Head of caudate nucleus (tissue), 42 donors: ENCODE results near the gene ABHD16B.
A peak's percentile ranks its signal among the peaks of the same experiment; 100 is the strongest.
"Not testable (repeated sequence)": the region's sequence is repeated elsewhere in the genome, so short reads cannot be mapped to it uniquely, and the experiment has no call there.

Experiments
- DNase-seq, 42 donors: peaks; one replicate each; pipeline versions ENCODE4 v3.0.0 to v3.0.0-alpha.2; 2020 to 2021; ENCODE audit warnings: mixed read lengths in 7 of 42
- intact Hi-C: fragments of 100-400 bp; cut with DNase I; formaldehyde crosslinking; loops from one replicate; pipeline ENCODE4 v1.15.0; 2022

The ABHD16B gene

DNA sequence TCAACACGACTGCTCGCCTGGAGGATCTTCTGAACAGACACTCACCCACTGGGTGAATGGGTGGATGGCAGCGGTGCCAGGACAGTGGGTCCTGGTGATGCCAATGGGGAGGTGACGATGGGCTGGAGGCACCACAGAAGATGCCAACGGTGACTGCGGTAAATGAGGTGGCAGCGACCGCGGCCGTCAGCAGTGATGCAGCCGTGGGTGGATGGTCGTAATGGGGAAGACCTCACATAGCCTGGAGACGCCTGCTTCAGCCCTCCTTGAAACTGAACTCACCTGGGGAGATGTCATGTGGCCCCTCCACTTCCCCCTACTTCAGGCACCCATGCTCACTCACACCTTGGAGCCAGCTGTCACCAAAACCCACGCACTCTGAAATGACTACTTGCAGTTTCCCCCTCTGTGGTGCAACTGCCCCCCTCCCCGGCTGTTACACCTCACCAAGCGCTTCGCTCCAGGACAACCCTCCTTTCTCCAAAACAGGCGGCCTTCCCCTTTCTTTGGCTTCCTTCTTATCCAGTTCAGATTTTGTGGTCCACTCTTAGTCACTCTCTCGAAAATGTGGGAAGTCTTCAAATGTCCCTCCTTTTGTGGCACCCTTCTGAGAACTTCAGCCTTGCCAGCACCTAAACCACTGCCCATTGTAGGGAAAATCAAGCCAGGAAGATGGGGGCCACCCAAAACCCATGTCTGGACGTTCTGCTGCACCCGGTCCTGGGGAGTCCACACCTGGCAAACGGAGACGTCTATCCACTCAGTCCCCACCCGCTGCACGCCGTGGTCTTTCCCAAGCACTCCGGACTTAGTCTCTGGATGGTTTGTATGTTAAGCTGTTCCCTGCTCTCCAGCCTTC is 10.4 kb upstream of the ABHD16B start:
- DNase-seq: no peak
- intact Hi-C loops: loop anchor here (10.0 kb wide), 1 partner anchor 346 kb away; no protein-coding TSS in a partner anchor

DNA sequence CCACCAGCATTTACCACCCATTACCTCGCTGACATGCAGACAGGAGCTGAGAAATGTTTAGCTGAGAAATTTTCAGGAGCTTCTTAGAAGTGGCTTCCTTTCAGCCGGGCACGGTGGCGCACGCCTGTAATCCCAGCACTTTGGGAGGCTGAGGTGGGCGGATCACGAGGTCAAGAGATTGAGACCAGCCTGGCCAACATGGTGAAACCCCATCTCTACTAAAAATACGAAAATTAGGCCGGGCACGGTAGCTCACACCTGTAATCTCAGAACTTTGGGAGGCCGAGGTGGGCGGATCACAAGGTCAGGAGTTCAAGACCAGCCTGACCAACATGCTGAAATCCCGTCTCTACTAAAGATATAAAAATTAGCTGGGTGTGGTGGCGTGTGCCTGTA is 9.8 kb upstream of the ABHD16B start:
- intact Hi-C loops: loop anchor here (10.0 kb wide), 1 partner anchor 347 kb away; no protein-coding TSS in a partner anchor
- DNase-seq: not testable (repeated sequence)

DNA sequence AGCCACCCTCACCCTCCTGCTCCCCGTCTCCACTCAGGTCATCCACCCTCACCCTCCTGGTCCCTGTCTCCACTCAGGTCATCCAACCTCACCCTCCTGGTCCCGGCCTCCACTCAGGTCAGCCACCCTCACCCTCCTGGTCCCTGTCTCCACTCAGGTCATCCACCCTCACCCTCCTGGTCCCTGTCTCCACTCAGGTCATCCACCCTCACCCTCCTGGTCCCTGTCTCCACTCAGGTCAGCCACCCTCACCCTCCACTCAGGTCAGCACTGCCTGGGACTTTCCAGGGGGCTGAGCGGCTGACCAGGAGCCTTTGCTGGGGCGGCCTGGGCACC is 7.6 kb upstream of the ABHD16B start:
- not testable (repeated sequence) for DNase-seq
- intact Hi-C loops: loop anchor here (10.0 kb wide), 1 partner anchor 349 kb away; no protein-coding TSS in a partner anchor

DNA sequence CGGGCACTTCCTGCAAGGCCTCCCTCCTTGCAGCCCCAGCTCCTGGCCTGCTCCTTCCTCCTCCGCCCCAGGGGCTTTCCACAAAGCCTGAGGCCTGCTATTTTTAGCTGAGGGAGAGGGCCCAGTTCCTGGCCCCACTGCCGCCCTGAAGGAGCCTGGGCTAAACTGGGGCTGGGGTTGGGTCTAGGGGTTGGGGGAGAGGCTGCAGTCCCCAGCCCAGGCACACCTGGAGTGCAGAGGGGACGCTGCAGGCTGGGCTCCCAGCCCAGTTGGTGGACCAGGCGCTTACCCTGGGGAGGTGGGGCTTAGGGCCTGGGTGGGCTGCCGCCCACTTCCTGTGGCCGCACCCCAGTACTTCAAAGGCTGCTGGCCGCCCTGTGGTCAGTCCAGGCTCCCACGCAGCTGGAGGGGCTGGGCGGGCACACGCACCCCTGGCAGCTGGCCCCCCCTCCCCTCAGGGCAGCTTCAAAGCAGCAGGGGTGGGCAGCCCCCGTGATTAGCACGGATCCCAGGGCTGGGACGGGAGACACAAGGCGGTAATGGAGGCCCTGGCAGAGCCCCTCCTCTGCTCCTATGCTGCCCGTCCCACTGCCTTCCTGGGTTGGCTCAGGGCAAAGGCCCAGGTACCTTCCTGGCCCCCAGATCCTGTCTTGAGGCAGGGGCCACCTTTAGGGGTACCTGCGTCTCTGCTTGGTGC is 7.1 kb upstream of the ABHD16B start:
- DNase-seq: peak in 1 of 42 donors; percentile 47
- intact Hi-C loops: loop anchor here (10.0 kb wide), 1 partner anchor 349 kb away; no protein-coding TSS in a partner anchor

DNA sequence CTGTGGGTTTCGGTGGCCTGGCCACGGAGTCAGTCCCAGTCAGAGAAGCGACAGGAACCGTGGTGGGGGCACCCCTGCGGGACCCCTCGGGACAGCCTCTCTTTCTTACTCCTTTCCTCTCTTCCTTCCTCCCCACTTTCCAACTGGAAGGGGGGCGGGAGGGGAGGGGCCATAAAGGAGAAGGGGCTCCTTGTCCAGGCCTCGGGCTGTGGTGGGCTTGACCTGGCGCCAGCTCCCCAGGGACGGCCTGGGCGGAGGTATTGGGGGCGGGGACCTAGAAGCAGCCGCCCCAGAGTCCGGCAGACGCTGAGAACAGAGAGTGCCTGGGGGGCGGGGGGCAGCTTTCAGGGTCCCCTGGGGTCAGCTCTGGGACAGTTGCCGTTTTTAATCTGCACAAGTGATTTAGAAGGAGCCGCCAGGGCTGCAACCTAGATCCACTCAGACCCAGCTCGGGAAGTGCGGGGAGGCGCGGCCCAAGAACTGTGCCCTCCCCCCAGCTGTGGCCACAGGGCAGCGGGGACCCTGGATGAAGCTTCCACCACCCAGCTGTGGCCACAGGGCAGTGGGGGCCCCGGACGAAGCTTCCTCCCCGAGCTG is 6.4 kb upstream of the ABHD16B start:
- DNase-seq: no peak
- intact Hi-C loops: loop anchor here (10.0 kb wide), 1 partner anchor 350 kb away; no protein-coding TSS in a partner anchor

GRCh38 chr20:63855363-63856097 is 5.8 kb upstream of the ABHD16B start:
- DNase-seq: no peak
- intact Hi-C loops: loop anchor here (10.0 kb wide), 1 partner anchor 351 kb away; no protein-coding TSS in a partner anchor

GRCh38 chr20:63856098-63856511 is 5.2 kb upstream of the ABHD16B start:
- intact Hi-C loops: loop anchor here (10.0 kb wide), 1 partner anchor 351 kb away; no protein-coding TSS in a partner anchor
- no peak for DNase-seq

- DNase-seq: no peak
Measured at GRCh38 chr20:63857764-63858392, 3.4 kb upstream of the ABHD16B start.

GRCh38 chr20:63858393-63859165 is 2.7 kb upstream of the ABHD16B start:
- DNase-seq: no peak
- intact Hi-C loops: loop anchor here (10.0 kb wide), 1 partner anchor 354 kb away; no protein-coding TSS in a partner anchor

More at GRCh38 chr20:63857764-63858392, 3.4 kb upstream of the ABHD16B start:
- intact Hi-C loops: loop anchor here (10.0 kb wide), 1 partner anchor 353 kb away; no protein-coding TSS in a partner anchor

DNA sequence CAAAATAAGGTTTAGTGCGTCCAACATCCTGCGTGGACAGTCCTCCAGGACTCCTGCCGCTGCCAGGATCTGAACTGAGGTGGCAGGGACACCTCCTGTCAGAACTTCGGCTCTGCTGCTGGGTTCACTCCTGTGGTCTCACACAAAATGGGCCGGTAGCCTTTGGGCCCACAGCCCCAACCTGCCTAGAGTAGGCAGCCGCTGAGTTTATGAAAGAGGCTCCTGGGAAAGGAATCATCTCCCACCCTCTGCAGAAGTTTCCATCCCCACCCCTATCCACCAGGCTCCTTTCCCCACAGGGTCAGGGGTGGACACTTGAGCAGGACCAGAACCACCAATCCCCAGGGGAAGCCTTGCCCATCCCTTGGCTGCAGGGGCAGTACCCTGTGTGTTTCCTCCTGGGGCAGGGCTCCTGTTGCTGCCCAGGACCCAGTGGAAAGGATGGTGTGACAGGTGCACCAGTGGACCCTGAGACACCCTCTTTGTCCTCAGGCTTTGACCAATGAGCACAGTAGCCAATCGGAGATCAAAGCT is 2.1 kb upstream of the ABHD16B start:
- DNase-seq: no peak
- intact Hi-C loops: loop anchor here (10.0 kb wide), 1 partner anchor 354 kb away; no protein-coding TSS in a partner anchor

DNA sequence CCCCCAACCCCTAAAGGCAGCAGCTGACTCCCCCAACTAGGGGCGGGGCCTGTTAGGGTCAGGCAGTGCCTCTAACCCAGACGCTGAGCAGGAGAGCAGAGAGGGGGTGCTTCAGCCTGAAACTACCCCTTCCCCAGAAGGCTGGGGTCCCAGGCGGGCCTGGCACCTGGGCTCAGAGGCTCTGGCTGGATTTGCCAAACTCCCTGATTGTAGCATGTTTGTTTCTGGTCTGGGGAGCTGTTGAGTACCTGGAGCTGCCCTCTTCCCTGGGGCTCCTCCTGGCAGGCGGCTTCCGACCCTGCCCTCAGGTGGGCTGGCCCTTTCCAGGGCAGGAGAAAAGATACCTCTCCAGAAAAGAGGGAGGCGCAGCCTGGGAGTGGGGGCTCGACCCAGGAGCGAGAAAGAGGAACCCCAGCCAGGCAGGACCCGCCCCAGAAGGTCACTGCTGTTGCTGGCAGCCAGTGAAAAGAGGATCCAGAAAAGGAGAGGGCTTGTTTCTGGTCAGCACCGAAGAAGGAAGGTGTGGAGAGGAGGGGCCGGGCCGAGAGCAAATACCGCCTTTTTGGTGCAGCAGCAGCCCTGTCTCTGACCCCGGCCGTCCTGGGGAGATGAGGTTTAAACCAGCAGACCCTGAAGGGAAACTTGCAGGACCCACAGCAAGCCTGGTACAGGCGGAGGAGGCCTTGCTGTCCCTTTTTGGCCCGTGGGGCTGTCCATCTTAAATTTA is 810 bp upstream of the ABHD16B start:
- intact Hi-C loops: no loop called here
- peak in 20 of 42 donors; percentile 14 to 62 (median 32) for DNase-seq

- intact Hi-C loops: no loop called here
- no peak for DNase-seq
Measured at GRCh38 chr20:63861981-63862901, 943 bp downstream of the ABHD16B start.

DNA sequence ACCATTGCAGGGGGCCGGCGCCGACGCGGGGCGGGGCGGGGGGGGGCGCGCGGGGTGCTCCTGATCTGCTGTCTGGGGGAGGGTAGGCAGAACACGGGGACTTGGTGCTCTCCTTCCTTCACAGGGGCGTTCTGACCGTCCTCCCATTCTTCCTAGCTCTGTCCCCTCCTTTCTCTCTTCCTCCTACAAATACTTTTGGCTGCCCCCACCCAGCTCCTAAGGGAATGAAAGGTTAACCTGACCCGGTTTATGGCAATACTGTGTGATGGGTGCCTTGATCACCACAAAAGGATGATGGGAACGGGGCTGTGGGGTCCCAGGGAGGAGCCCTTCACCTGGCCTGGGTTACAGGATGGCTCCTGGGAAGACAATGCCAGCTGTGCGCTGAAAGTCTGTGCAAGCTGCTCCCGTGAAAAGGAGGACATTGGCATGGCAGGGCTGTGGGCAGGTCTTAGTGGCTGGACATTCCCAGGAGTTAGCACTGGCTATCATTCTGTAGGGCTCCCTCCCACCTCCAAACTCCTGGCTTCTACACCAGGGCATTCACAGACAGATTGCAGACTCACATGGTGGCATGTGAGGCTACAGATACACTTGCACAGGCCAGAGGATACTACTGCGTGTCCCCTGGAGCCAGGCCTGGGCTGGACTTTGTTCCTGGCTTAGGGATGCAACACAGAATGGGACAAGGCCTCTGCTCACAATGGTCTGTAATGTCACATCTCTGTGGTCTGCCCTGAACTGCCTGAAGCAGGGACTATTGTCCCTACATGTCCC is 1.9 kb downstream of the ABHD16B start:
- DNase-seq: no peak
- intact Hi-C loops: no loop called here

GRCh38 chr20:63863798-63864544 is 2.7 kb downstream of the ABHD16B start:
- intact Hi-C loops: no loop called here
- DNase-seq: peak; percentile 44 to 87 (median 71)
